ENCODE data around the gene ENTPD2.

The ENTPD2 gene

DNA sequence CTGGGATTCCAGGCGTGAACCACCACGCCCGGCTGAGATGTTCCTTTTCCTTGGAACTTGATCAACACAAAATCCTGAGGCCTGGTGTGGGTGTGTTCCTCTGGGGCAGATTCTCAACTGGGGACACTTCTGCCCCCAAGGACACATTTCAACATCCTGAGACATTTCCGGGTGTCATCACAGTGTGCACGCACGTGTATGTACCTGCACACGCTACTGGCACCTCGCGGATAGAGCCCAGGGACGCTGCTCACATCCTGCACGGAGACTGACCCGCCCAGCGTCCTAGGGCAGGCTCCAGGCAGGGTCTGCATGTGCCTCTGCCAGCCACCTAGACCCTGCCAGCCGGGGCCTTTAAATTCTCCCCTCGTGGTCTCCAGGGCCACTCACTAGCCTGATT, 8.5 kb upstream of the ENTPD2 start:
- H3K9me3 ChIP-seq (ENCODE audit: insufficient read depth, low read depth, low read length) = no peaks in the 10 kb centered on the region
- 90% methylated on average over 15 of the region's 15 CpGs for WGBS
- H3K9ac ChIP-seq (ENCODE audit: low read depth, low read length) = no peak overlapping the region
- no peak overlapping the region for H3K4me3 ChIP-seq (ENCODE audit: low read length)
- H3K36me3 ChIP-seq (ENCODE audit: insufficient read depth, low read length) = peaks cover 11% of the 10 kb centered on the region
- H3K27ac ChIP-seq (ENCODE audit: low read depth, low read length) = no peak overlapping the region
- no peaks in the 10 kb centered on the region for H3K4me1 ChIP-seq (ENCODE audit: insufficient read depth, low read length)
- H3K27me3 ChIP-seq (ENCODE audit: insufficient read depth, low read length) = no peaks in the 10 kb centered on the region

DNA sequence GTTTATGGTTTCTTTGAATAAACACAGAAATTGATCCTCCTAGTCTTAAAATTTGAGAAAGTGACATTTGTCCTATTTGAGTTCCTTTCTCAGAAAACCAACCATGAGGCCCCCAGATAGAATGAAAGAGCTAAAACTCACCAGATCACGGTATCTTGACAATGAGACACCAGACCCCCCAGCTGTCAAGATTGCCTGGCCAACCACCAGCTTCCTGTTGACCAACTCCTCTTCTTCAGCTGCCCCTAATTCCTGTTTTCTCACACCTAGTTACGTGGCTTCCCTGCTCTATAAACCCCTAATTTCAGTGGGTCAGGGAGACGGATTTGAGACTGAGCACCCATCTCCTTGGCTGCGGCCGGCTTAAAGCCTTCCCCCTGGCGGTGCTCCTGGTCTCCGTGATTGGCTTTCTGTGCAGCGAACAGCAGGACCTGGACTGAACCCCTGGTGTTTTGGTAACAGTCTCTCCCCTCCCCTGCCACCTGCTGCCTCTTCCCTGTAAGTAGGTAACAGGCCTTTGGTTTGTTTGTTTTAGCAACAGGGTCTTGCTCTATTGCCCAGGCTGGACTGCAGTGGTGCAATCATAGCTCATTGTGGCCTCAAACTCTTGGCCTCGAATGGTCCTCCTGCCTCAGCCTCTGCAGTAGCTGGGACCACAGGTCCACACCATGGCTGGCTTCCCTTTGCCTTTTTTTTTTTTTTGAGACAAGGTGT, 4.8 kb upstream of the ENTPD2 start:
- Histone ChIP-seq H3K4me3 (ENCODE audit: low read length) (no peak overlapping the region), H3K9me3 (ENCODE audit: insufficient read depth, low read depth, low read length) (no peaks in the 10 kb centered on the region), H3K36me3 (ENCODE audit: insufficient read depth, low read length) (no peaks in the 10 kb centered on the region), H3K27me3 (ENCODE audit: insufficient read depth, low read length) (peaks cover 24% of the 10 kb centered on the region), H3K4me1 (ENCODE audit: insufficient read depth, low read length) (no peaks in the 10 kb centered on the region), H3K27ac (ENCODE audit: low read depth, low read length) (no peak overlapping the region), H3K9ac (ENCODE audit: low read depth, low read length) (no peak overlapping the region)
- WGBS = 82% methylated on average over 9 of the region's 9 CpGs

DNA sequence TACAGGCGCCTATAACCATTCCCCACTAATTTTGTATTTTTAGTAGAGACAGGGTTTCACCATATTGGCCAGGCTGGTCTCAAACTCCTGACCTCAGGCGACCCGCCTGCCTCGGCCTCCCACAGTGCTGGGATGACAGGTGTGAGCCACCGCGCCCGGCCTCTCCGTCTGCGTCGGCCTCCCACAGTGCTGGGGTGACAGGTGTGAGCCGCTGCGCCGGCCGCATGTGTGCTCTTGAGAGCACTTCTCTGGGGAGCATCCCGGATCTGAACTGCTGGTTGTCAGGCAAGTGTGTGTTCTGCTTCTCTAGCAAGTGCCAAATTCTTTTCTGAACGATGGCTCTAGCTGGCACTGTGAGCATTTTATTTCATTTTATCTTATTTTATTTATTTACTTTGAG, 3.7 kb upstream of the ENTPD2 start:
- Histone ChIP-seq H3K36me3 (ENCODE audit: insufficient read depth, low read length) (no peaks in the 10 kb centered on the region), H3K27me3 (ENCODE audit: insufficient read depth, low read length) (peaks cover 36% of the 10 kb centered on the region), H3K4me1 (ENCODE audit: insufficient read depth, low read length) (no peaks in the 10 kb centered on the region), H3K9me3 (ENCODE audit: insufficient read depth, low read depth, low read length) (no peaks in the 10 kb centered on the region), H3K27ac (ENCODE audit: low read depth, low read length) (no peak overlapping the region), H3K4me3 (ENCODE audit: low read length) (no peak overlapping the region), H3K9ac (ENCODE audit: low read depth, low read length) (no peak overlapping the region)
- 90% methylated on average over 15 of the region's 16 CpGs for WGBS

DNA sequence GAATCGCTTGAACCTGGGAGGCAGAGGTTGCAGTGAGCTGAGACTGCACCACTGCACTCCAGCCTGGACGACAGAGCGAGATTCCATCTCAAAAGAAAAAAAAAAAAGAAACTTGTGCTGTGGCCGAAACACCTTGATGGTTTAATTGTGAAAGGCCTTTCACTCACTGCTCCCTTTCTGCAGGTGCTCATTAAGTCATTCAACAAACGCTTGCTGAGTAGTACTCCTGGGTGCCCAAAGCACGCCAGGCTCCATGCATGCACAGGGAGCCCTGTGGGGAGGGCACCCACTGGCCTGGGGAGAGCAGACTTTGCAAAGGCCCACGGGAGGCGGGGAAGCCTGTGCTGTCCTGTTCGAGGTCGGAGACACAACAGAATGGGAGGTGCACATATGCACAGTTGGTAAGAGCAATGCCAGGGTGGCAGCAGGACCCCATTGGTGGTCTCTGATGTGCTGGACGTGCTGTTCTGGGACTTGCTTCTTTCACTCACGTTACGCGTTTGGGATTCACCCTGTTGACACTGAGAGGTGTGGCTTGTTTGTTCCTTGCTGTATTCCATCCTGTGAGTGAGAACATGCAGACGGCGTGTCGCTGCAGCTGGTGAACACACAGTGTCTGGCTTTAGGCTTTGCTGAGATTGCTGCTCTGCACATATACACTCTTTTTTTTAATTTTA, 3.0 kb upstream of the ENTPD2 start:
- Histone ChIP-seq H3K27me3 (ENCODE audit: insufficient read depth, low read length) (peaks cover 42% of the 10 kb centered on the region), H3K9me3 (ENCODE audit: insufficient read depth, low read depth, low read length) (no peaks in the 10 kb centered on the region), H3K9ac (ENCODE audit: low read depth, low read length) (no peak overlapping the region), H3K36me3 (ENCODE audit: insufficient read depth, low read length) (no peaks in the 10 kb centered on the region), H3K4me3 (ENCODE audit: low read length) (no peak overlapping the region), H3K4me1 (ENCODE audit: insufficient read depth, low read length) (no peaks in the 10 kb centered on the region), H3K27ac (ENCODE audit: low read depth, low read length) (no peak overlapping the region)
- WGBS = 93% methylated on average over 17 of the region's 17 CpGs

DNA sequence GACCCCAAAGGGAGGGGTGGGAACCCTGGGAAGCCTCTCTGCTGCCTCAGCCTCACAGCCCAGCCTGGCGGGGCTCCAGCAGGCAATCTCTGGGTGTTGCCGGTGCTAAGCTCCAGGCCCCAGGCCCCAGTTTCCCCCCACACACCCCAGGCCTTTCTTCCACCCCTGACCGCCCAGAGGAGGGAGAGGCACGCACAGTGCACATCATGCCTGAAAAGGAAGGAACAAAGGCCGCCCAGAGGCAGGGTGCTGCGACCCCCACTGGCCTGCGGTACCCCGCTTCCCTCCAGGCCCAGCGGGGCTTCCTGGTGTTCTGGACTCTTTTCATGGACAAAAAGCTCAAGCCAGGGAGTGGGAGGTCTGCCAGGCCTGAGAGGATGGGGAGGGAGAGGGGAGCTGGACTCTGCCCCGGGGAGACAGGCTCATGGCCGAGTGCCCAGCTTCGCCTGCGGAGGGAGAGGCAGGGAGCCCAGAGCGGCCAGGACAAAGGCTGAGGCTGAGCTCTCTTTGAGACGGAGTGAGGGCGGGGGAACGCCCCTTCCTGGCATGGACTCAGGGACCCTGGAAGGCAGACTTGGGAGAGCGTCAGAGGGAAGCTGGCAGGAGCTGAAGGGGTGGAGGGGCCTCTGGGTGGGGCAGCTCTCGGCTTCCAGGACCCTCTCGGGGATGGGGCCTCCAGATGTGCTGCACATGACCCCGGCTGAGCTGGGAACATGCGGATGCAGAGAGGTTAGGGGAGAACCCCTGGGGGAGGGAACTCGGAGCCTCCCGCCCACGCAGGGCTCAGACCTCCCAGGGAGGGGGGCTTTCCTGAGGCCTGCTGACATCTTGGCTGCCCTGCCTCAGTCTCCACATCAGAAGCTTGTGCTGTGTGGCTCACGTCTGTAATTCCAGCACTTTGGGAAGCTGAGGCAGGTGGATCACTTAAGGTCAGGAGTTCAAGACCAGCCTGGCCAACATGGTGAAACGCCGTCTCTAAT, 1.8 kb upstream of the ENTPD2 start:
- H3K4me1 ChIP-seq (ENCODE audit: insufficient read depth, low read length) = no peaks in the 10 kb centered on the region
- H3K27ac ChIP-seq (ENCODE audit: low read depth, low read length) = no peak overlapping the region
- peaks cover 53% of the 10 kb centered on the region for H3K27me3 ChIP-seq (ENCODE audit: insufficient read depth, low read length)
- no peaks in the 10 kb centered on the region for H3K9me3 ChIP-seq (ENCODE audit: insufficient read depth, low read depth, low read length)
- no peak overlapping the region for H3K4me3 ChIP-seq (ENCODE audit: low read length)
- WGBS = 74% methylated on average over 28 of the region's 28 CpGs
- no peak overlapping the region for H3K9ac ChIP-seq (ENCODE audit: low read depth, low read length)
- H3K36me3 ChIP-seq (ENCODE audit: insufficient read depth, low read length) = no peaks in the 10 kb centered on the region

DNA sequence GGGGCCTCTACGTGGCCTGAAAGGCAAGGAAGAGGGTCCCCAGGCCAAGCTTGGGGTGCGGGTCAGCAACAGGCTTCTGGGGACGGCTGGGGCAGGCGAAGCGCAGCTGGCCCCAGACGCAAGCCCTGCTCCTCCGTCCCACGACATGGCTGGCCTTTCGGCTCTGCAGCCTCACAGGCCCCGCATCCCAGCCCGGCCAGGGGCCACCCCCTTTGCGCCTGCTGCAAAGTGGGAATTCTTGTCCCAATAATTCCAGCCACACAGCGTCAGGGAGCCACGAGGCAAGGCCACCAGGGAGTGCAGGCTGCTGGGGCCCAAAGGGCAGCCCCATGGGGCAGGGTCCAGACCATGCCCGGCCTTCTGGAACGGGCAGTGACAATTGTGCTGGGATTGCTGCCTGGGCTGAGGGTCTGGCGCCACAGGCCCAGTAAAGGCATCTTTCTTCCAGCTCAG, 1.1 kb upstream of the ENTPD2 start:
- WGBS = 90% methylated on average over 17 of the region's 17 CpGs
- no peaks in the 10 kb centered on the region for H3K4me1 ChIP-seq (ENCODE audit: insufficient read depth, low read length)
- no peaks in the 10 kb centered on the region for H3K9me3 ChIP-seq (ENCODE audit: insufficient read depth, low read depth, low read length)
- H3K4me3 ChIP-seq (ENCODE audit: low read length) = no peak overlapping the region; the same call in 1 of the 2 replicates
- H3K36me3 ChIP-seq (ENCODE audit: insufficient read depth, low read length) = no peaks in the 10 kb centered on the region
- H3K9ac ChIP-seq (ENCODE audit: low read depth, low read length) = no peak overlapping the region; the same call in 1 of the 2 replicates
- peaks cover 60% of the 10 kb centered on the region for H3K27me3 ChIP-seq (ENCODE audit: insufficient read depth, low read length)
- H3K27ac ChIP-seq (ENCODE audit: low read depth, low read length) = no peak overlapping the region

DNA sequence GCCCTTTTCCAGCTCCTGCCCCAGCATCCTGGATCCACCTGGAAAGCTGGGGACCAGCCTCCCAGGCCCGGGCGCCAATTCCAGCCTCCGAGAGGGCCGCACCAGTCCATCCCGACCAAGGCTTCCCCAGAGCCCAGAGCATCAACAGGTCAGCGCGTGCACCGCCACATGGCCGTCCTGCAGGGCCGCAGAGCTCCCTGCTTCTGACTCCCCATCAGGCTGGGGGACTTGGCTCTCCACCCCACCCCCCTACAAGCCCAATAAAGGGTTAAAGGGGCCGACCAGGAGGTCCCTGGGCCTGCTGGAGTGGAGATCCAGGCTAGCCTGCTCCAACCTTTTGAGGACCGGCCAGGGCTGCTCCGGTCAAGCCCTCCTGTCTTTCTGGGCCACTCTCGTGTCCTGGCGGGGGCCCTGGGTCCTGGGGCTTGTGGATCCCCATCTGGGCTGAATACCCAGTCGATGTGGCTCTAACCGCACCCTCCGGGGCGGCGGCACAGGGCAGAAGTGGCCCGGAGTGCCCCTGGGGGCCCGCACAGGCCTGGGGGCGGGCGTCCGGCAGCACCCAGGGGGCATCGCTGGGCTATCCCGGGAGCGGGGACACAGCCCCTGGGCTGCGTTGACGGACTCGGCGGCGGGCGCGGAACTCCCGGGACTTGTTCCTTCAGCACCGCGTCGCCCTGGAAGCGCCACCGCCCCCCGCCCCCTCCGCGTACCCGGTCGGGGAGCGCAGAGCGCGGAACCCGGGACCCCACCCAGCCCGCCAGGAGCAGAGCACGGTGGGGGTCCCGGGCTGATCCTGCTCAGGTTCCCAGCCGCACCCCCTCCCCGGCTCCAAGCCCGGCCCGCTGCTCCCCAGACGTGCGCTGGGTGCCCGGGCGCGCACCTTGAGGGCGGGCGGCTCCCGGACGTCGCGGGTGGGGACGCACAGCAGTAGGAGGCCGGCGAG, 590 bp downstream of the ENTPD2 start:
- no peak overlapping the region for H3K27ac ChIP-seq (ENCODE audit: low read depth, low read length)
- no peaks in the 10 kb centered on the region for H3K36me3 ChIP-seq (ENCODE audit: insufficient read depth, low read length)
- peak overlapping the region; percentile 50 for H3K4me3 ChIP-seq (ENCODE audit: low read length)
- no peak overlapping the region for H3K9ac ChIP-seq (ENCODE audit: low read depth, low read length)
- 14% methylated on average over 71 of the region's 71 CpGs for WGBS
- peaks cover 75% of the 10 kb centered on the region for H3K27me3 ChIP-seq (ENCODE audit: insufficient read depth, low read length)
- H3K9me3 ChIP-seq (ENCODE audit: insufficient read depth, low read depth, low read length) = no peaks in the 10 kb centered on the region
- no peaks in the 10 kb centered on the region for H3K4me1 ChIP-seq (ENCODE audit: insufficient read depth, low read length)

DNA sequence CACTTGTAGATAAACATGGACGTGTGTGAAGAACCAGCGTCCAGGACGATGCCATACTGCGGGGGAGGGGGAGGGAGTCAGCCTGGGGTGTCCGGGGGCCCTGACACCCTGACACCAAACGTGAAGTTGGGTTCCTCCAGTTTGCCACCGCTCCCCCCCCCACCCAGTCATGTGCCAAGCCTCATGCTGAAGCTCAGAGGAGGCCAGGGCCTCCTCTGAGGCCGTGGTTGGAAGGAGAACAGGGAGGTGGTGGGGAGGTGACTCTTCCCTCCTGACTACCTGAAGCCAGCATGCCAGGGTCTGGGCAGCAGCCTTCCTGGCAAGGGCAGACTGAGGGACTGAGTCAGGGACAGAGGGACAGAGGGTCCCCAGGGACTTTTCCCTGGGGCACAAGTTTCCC, 1.6 kb downstream of the ENTPD2 start:
- H3K4me3 ChIP-seq (ENCODE audit: low read length) = no peak overlapping the region
- 72% methylated on average over 7 of the region's 8 CpGs for WGBS

DNA sequence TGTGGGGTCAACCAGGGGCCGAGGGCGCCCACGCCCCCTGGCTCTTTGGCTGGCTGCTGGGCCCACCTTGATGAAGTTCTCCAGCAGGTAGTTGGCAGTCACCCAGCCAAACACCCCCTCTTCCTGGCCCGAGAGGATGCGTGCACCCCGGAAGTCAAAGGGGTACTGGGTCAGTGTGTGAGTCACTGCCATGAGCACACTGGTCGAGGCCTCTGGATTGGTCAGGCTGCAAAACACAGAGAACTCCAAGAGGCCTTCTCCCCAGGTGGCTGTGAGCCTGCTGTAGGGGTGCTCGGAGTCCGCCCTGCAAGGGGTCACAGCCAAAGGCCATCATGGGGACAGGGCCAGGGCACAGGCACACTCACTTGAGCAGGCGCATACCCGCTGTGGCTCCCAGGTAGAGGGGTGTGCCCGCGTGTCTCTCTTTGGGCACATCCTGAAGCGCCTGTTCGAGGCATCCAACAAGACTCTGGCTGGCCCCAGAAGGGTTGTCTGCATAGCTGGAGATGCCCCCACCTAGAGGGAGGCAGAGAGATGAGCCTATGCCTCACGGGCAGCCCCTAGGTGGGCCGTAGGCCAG, 2.6 kb downstream of the ENTPD2 start:
- H3K27me3 ChIP-seq (ENCODE audit: insufficient read depth, low read length) = peaks cover 92% of the 10 kb centered on the region
- no peaks in the 10 kb centered on the region for H3K4me1 ChIP-seq (ENCODE audit: insufficient read depth, low read length)
- H3K9me3 ChIP-seq (ENCODE audit: insufficient read depth, low read depth, low read length) = no peaks in the 10 kb centered on the region

More for the DNA sequence above, 1.6 kb downstream of the ENTPD2 start:
- no peaks in the 10 kb centered on the region for H3K4me1 ChIP-seq (ENCODE audit: insufficient read depth, low read length)
- H3K9ac ChIP-seq (ENCODE audit: low read depth, low read length) = no peak overlapping the region
- H3K36me3 ChIP-seq (ENCODE audit: insufficient read depth, low read length) = no peaks in the 10 kb centered on the region
- no peaks in the 10 kb centered on the region for H3K9me3 ChIP-seq (ENCODE audit: insufficient read depth, low read depth, low read length)
- H3K27me3 ChIP-seq (ENCODE audit: insufficient read depth, low read length) = peaks cover 85% of the 10 kb centered on the region
- no peak overlapping the region for H3K27ac ChIP-seq (ENCODE audit: low read depth, low read length)

DNA sequence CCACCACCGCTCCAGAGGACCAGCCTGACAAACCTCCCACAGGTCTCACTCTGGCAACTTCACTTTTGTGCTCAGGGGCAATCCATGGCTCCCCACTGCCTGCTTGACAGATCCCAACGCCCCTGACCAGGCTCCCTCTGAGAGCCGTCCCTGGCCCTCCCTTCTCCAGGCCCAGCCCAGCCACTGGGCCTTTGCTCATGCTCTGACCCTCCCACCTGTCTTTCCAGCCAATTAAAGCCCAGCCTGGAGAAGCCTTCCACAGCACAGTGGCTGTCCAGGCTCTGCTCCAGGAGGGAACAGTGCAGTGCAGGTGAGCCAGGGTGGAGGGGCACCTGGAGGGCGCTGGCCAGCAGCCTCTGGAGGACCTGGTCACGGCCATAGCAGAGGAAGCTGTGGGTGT, 3.3 kb downstream of the ENTPD2 start:
- Histone ChIP-seq H3K36me3 (ENCODE audit: insufficient read depth, low read length) (no peaks in the 10 kb centered on the region), H3K4me3 (ENCODE audit: low read length) (no peak overlapping the region), H3K27me3 (ENCODE audit: insufficient read depth, low read length) (peaks cover 92% of the 10 kb centered on the region), H3K9me3 (ENCODE audit: insufficient read depth, low read depth, low read length) (no peaks in the 10 kb centered on the region), H3K4me1 (ENCODE audit: insufficient read depth, low read length) (no peaks in the 10 kb centered on the region), H3K9ac (ENCODE audit: low read depth, low read length) (no peak overlapping the region), H3K27ac (ENCODE audit: low read depth, low read length) (no peak overlapping the region)
- 79% methylated on average over 5 of the region's 5 CpGs for WGBS

More for the DNA sequence above, 2.6 kb downstream of the ENTPD2 start:
- WGBS = 92% methylated on average over 17 of the region's 17 CpGs
- Histone ChIP-seq H3K27ac (ENCODE audit: low read depth, low read length) (no peak overlapping the region), H3K36me3 (ENCODE audit: insufficient read depth, low read length) (no peaks in the 10 kb centered on the region), H3K9ac (ENCODE audit: low read depth, low read length) (no peak overlapping the region), H3K4me3 (ENCODE audit: low read length) (no peak overlapping the region)
